HEK293 (cell line): ENCODE data around the gene CACTIN.

ENCODE experiments used
- CTCF ChIP-seq: fragments of 450-650 bp; formaldehyde crosslinking; IDR thresholded peaks from 2 replicates; pipeline ENCODE4 v1.5.1; 2016; ENCODE audit warnings: missing biosample characterization, missing genetic modification characterization
- GLI4 ChIP-seq: fragments of 450-650 bp; formaldehyde crosslinking; IDR thresholded peaks from 2 replicates; pipeline ENCODE4 v1.5.1; 2016; ENCODE audit warnings: missing biosample characterization, missing genetic modification characterization
- GLIS2 ChIP-seq: fragments of 450-650 bp; formaldehyde crosslinking; IDR thresholded peaks from 2 replicates; pipeline ENCODE4 v1.5.1; 2016; ENCODE audit warnings: missing biosample characterization, missing genetic modification characterization
- HIC1 ChIP-seq: fragments of 450-650 bp; formaldehyde crosslinking; IDR thresholded peaks from 2 replicates; pipeline ENCODE4 v1.5.1; 2016; ENCODE audit warnings: missing biosample characterization, missing genetic modification characterization
- IKZF3 ChIP-seq: fragments of 450-650 bp; IDR thresholded peaks from 2 replicates; pipeline ENCODE4 v1.5.0; 2018; ENCODE audit warnings: missing biosample characterization, mild to moderate bottlenecking, missing genetic modification characterization, moderate library complexity
- SP3 ChIP-seq: fragments of 450-650 bp; formaldehyde crosslinking; IDR thresholded peaks from 2 replicates; pipeline ENCODE4 v1.5.1; 2016; ENCODE audit warnings: missing biosample characterization, missing genetic modification characterization
- TRIM28 ChIP-seq: IDR thresholded peaks from 2 replicates; pipeline ENCODE4 v1.6.1; 2011; ENCODE audit warnings: low read length, control low read depth, borderline replicate concordance
- ZBTB8A ChIP-seq: fragments of 450-650 bp; formaldehyde crosslinking; IDR thresholded peaks from 2 replicates; pipeline ENCODE4 v1.5.1; 2016; ENCODE audit warnings: missing biosample characterization, missing genetic modification characterization
- ZIC2 ChIP-seq: fragments of 450-650 bp; formaldehyde crosslinking; IDR thresholded peaks from 2 replicates; pipeline ENCODE4 v1.5.1; 2016; ENCODE audit warnings: missing biosample characterization, missing genetic modification characterization
- ZNF138 ChIP-seq: fragments of 450-650 bp; formaldehyde crosslinking; IDR thresholded peaks from 2 replicates; pipeline ENCODE4 v1.5.1; 2016; ENCODE audit warnings: missing biosample characterization, missing genetic modification characterization, borderline replicate concordance
- ZNF174 ChIP-seq: fragments of 450-650 bp; formaldehyde crosslinking; IDR thresholded peaks from 2 replicates; pipeline ENCODE4 v1.5.0; 2017; ENCODE audit warnings: missing biosample characterization, mild to moderate bottlenecking, missing genetic modification characterization
- ZNF311 ChIP-seq: fragments of 450-650 bp; formaldehyde crosslinking; IDR thresholded peaks from 2 replicates; pipeline ENCODE4 v1.5.1; 2017; ENCODE audit warnings: missing biosample characterization, missing genetic modification characterization, borderline replicate concordance
- ZNF324 ChIP-seq: fragments of 450-650 bp; formaldehyde crosslinking; IDR thresholded peaks from 2 replicates; pipeline ENCODE4 v1.5.1; 2016; ENCODE audit warnings: missing biosample characterization, missing genetic modification characterization
- ZNF449 ChIP-seq: fragments of 450-650 bp; formaldehyde crosslinking; IDR thresholded peaks from 2 replicates; pipeline ENCODE4 v1.5.1; 2017; ENCODE audit warnings: missing biosample characterization, mild to moderate bottlenecking, missing genetic modification characterization, moderate library complexity
- ZNF501 ChIP-seq: fragments of 450-650 bp; formaldehyde crosslinking; IDR thresholded peaks from 2 replicates; pipeline ENCODE4 v1.5.1; 2016; ENCODE audit warnings: missing biosample characterization, missing genetic modification characterization
- ZNF544 ChIP-seq: fragments of 450-650 bp; formaldehyde crosslinking; IDR thresholded peaks from 2 replicates; pipeline ENCODE4 v1.5.0; 2017; ENCODE audit warnings: missing biosample characterization, missing genetic modification characterization
- ZNF548 ChIP-seq: fragments of 450-650 bp; formaldehyde crosslinking; IDR thresholded peaks from 2 replicates; pipeline ENCODE4 v1.5.1; 2016; ENCODE audit warnings: missing biosample characterization, missing genetic modification characterization
- ZNF561 ChIP-seq: fragments of 450-650 bp; IDR thresholded peaks from 2 replicates; pipeline ENCODE4 v1.5.1; 2018; ENCODE audit warnings: missing biosample characterization, missing genetic modification characterization, borderline replicate concordance
- ZNF571 ChIP-seq: fragments of 450-650 bp; formaldehyde crosslinking; IDR thresholded peaks from 2 replicates; pipeline ENCODE4 v1.5.0; 2017; ENCODE audit warnings: missing biosample characterization, missing genetic modification characterization
- ZNF596 ChIP-seq: fragments of 450-650 bp; IDR thresholded peaks from 2 replicates; pipeline ENCODE4 v1.5.0; 2018; ENCODE audit warnings: missing biosample characterization, mild to moderate bottlenecking, missing genetic modification characterization, moderate library complexity
- ZNF623 ChIP-seq: fragments of 450-650 bp; formaldehyde crosslinking; IDR thresholded peaks from 2 replicates; pipeline ENCODE4 v1.5.1; 2016; ENCODE audit warnings: missing biosample characterization, missing genetic modification characterization
- ZNF624 ChIP-seq: fragments of 450-650 bp; formaldehyde crosslinking; IDR thresholded peaks from 2 replicates; pipeline ENCODE4 v1.5.1; 2017; ENCODE audit warnings: missing biosample characterization, missing genetic modification characterization
- ZNF629 ChIP-seq: fragments of 450-650 bp; formaldehyde crosslinking; IDR thresholded peaks from 2 replicates; pipeline ENCODE4 v1.5.1; 2017; ENCODE audit warnings: missing biosample characterization, missing genetic modification characterization
- ZNF639 ChIP-seq: fragments of 450-650 bp; formaldehyde crosslinking; IDR thresholded peaks from 2 replicates; pipeline ENCODE4 v1.5.1; 2016; ENCODE audit warnings: missing biosample characterization, missing genetic modification characterization
- ZNF660 ChIP-seq: fragments of 450-650 bp; IDR thresholded peaks from 2 replicates; pipeline ENCODE4 v1.5.1; 2018; ENCODE audit warnings: missing biosample characterization, mild to moderate bottlenecking, missing genetic modification characterization
- ZNF670 ChIP-seq: fragments of 450-650 bp; formaldehyde crosslinking; IDR thresholded peaks from 2 replicates; pipeline ENCODE4 v1.5.1; 2016; ENCODE audit warnings: missing biosample characterization, missing genetic modification characterization, low read depth
- ZNF692 ChIP-seq: fragments of 450-650 bp; formaldehyde crosslinking; IDR thresholded peaks from 2 replicates; pipeline ENCODE4 v1.5.1; 2016; ENCODE audit warnings: missing biosample characterization, missing genetic modification characterization
- ZSCAN23 ChIP-seq: fragments of 450-650 bp; formaldehyde crosslinking; IDR thresholded peaks from 2 replicates; pipeline ENCODE4 v1.5.1; 2016; ENCODE audit warnings: missing biosample characterization, missing genetic modification characterization
- ZSCAN5A ChIP-seq: fragments of 450-650 bp; formaldehyde crosslinking; IDR thresholded peaks from 2 replicates; pipeline ENCODE4 v1.5.1; 2016; ENCODE audit warnings: missing biosample characterization, missing genetic modification characterization

The CACTIN gene

GRCh38 chr19:3627351-3627723 is 747 bp upstream of the CACTIN start (continued):
- TF ChIP-seq HIC1 (tag by site-specific recombination) (peak; percentile 9; the same call in 1 of the 2 replicates), ZNF596 (tag by site-specific recombination) (no peak), GLI4 (tag by site-specific recombination) (0 out of 2 replicates have a peak, but pooled peaks have one; percentile 21), ZNF561 (tag by site-specific recombination) (no peak), ZNF174 (no peak), ZNF692 (tag by site-specific recombination) (no peak), ZNF544 (tag by site-specific recombination) (no peak), ZNF324 (peak; percentile 18; the same call in 1 of the 2 replicates), ZNF660 (tag by site-specific recombination) (no peak), ZNF571 (tag by site-specific recombination) (no peak), CTCF (tag by site-specific recombination) (no peak), ZNF449 (no peak), SP3 (tag by site-specific recombination) (no peak), ZSCAN23 (tag by site-specific recombination) (0 out of 2 replicates have a peak, but pooled peaks have one; percentile 23), ZNF623 (tag by site-specific recombination) (peak; percentile 17; the same call in 1 of the 2 replicates), ZNF670 (tag by site-specific recombination) (no peak), ZNF629 (no peak), ZNF501 (no peak), GLIS2 (tag by site-specific recombination) (no peak), ZNF138 (no peak), ZNF548 (tag by site-specific recombination) (no peak), IKZF3 (tag by site-specific recombination) (no peak), ZNF311 (tag by site-specific recombination) (no peak), ZIC2 (tag by site-specific recombination) (no peak), ZNF624 (tag by site-specific recombination) (no peak), ZSCAN5A (tag by site-specific recombination) (0 out of 2 replicates have a peak, but pooled peaks have one; percentile 47), ZBTB8A (tag by site-specific recombination) (no peak), ZNF639 (tag by site-specific recombination) (peak; percentile 48; the same call in 1 of the 2 replicates), TRIM28 (no peak)
